IPS DF 6.9 (cell line): ENCODE data around the gene MT1H.
"Not testable (repeated sequence)": the region's sequence is repeated elsewhere in the genome, so short reads cannot be mapped to it uniquely, and the experiment has no call there.

Source experiments
- DNase-seq: peaks from one replicate; pipeline ENCODE4 v3.0.0-alpha.2; 2013; ENCODE audit warnings: low read depth, low spot score
- H3K27ac ChIP-seq: one replicate; pipeline ENCODE4 v1.5.1; 2013; ENCODE audit warnings: low read length, control low read depth
- H3K27me3 ChIP-seq: 2 replicates; pipeline ENCODE4 v1.6.1; 2013; ENCODE audit warnings: mild to moderate bottlenecking, low read length; ENCODE audit not compliant: control insufficient read depth, insufficient read depth
- H3K36me3 ChIP-seq: 2 replicates; pipeline ENCODE4 v1.6.1; 2013; ENCODE audit warnings: low read length; ENCODE audit not compliant: control insufficient read depth, insufficient read depth
- H3K4me1 ChIP-seq: 2 replicates; pipeline ENCODE4 v1.6.1; 2013; ENCODE audit warnings: low read length; ENCODE audit not compliant: control insufficient read depth, insufficient read depth
- H3K4me3 ChIP-seq: 2 replicates; pipeline ENCODE4 v1.5.1; 2013; ENCODE audit warnings: mild to moderate bottlenecking, low read length
- H3K9me3 ChIP-seq: 2 replicates; pipeline ENCODE4 v1.6.1; 2013; ENCODE audit warnings: low read length, inconsistent platforms; ENCODE audit not compliant: control insufficient read depth, insufficient read depth
- WGBS: extraction: QIAGEN DNeasy Blood & Tissue Kit; methylation state at CpG from one replicate; pipeline ENCODE4 v1.1.7; 2013; ENCODE audit warnings: mixed read lengths, missing lambda C conversion rate; ENCODE audit not compliant: insufficient read length, insufficient coverage; 5-methylcytosine and 5-hydroxymethylcytosine counted together

The MT1H gene

DNA sequence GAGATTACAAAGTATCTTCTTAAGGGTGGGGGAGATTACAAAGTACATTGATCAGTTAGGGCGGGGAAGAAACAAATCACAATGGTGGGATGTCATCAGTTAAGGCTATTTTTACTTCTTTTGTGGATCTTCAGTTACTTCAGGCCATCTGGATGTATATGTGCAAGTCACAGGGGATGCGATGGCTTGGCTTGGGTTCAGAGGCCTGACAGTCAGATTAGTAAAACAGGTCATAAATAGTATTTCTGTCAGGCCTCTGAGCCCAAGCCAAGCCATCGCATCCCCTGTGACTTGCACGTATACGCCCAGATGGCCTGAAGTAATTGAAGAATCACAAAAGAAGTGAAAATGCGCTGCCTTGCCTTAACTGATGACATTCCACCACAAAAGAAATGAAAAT, 5.0 kb downstream of the MT1H start:
- H3K4me3 ChIP-seq, H3K36me3 ChIP-seq, DNase-seq, H3K4me1 ChIP-seq, H3K9me3 ChIP-seq, H3K27ac ChIP-seq: not testable (repeated sequence)
- peaks cover 22% of the 10 kb centered on the region for H3K27me3 ChIP-seq
- WGBS, result no CpG with 5 or more reads among the region's 6 CpGs

DNA sequence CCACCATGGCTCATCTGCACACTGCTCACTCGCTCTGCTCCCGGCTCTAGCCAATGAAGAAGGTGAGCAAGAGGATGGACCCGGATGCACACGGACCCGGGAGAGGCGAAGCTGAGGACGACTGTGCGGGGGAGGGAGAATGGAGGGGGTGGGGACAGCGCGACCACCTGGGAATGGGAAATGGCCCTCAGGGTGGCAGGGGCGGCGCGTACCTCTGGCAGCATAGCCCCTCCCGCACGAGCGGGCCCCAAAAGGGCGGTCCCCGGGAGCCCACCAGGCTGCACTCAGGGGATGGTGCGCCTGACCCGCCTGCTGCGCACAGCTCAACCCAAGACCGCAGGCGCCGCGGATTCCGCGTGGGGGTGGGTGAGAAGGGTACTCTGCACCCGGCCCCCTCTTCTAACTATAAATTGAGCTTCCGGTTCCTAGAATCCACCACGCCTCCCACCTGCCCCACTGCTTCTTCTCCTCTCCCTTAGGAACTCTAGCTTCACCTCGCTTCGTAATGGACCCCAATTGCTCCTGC, 6.1 kb downstream of the MT1H start:
- peak overlapping the region; percentile 36; the same call in 1 of the 2 replicates for H3K4me3 ChIP-seq
- no peaks in the 10 kb centered on the region for H3K9me3 ChIP-seq
- no peak for DNase-seq
- no peak overlapping the region for H3K27ac ChIP-seq
- no peaks in the 10 kb centered on the region for H3K36me3 ChIP-seq
- peaks cover 10% of the 10 kb centered on the region for H3K27me3 ChIP-seq
- no CpG with 5 or more reads among the region's 32 CpGs for WGBS
- H3K4me1 ChIP-seq, result 0 out of 2 replicates have a peak, but pooled peaks cover 2% of the 10 kb centered on the region

- no CpG with 5 or more reads among the region's 3 CpGs for WGBS
- Histone ChIP-seq H3K36me3 (no peaks in the 10 kb centered on the region), H3K4me1 (0 out of 2 replicates have a peak, but pooled peaks cover 2% of the 10 kb centered on the region), H3K27me3 (no peaks in the 10 kb centered on the region; the same call in 1 of the 2 replicates), H3K4me3 (no peak overlapping the region), H3K9me3 (no peaks in the 10 kb centered on the region), H3K27ac (no peak overlapping the region)
- DNase-seq, result no peak
Measured at GRCh38 chr16:56677474-56677873, 7.9 kb downstream of the MT1H start.

DNA sequence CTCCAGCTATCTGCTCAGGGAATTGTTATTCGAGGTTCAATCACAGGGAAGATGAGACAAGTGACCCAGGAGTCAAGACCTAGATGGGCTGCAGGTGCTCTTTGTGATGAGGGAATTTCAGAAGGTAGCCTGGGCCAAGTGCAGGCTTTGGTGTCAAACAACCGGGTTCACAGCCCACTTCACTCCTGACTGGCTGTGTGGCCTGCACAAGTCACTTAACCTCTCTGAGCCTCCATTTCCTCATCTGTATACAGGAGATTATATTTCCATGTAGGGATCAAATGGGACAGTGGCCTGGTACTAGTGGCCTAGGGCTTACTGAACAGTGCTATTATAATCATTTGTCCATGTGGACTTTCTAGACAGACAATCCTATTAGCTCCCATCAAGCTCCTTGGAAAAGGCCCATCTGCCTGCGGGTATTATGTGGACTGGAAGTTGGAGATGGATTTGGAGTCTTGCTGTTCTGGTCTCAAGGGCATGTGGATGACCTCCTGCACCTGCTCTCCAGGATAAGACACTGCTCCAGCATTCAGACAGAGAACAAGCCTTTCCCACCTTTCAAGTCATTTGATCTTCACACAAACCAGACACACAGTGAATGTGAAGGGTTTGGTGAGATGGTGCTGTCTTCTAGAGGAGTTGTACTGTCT, 9.6 kb downstream of the MT1H start:
- WGBS, result no CpG with 5 or more reads among the region's 3 CpGs
- Histone ChIP-seq H3K4me1 (peaks cover 6% of the 10 kb centered on the region; the same call in 1 of the 2 replicates), H3K27ac (no peak overlapping the region), H3K36me3 (no peaks in the 10 kb centered on the region), H3K27me3 (peaks cover 2% of the 10 kb centered on the region; the same call in 1 of the 2 replicates), H3K9me3 (no peaks in the 10 kb centered on the region), H3K4me3 (no peak overlapping the region)
- DNase-seq, result no peak

DNA sequence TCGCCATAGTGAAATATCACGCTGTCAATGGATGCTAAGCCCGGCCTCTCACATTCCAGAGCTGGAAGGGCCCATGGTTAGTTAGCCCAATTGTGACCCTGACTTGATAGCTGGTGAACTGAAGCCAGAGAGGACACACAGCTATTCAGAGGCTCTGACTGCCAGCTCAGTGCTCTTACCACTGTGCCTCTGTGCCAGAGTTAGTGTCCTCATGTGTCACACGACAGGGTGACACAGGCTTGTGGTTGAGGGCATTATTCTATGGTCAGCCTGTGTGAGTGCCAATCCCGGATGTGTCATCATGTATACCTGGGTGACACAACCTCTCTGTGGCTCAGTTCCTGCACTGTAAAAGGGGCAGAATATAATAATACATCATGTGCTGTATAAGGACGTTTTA, 10.2 kb downstream of the MT1H start:
- no peak overlapping the region for H3K27ac ChIP-seq
- no peak for DNase-seq
- H3K4me1 ChIP-seq, result peaks cover 6% of the 10 kb centered on the region; the same call in 1 of the 2 replicates
- no CpG with 5 or more reads among the region's 6 CpGs for WGBS
- no peak overlapping the region for H3K4me3 ChIP-seq
- no peaks in the 10 kb centered on the region for H3K9me3 ChIP-seq
- peaks cover 2% of the 10 kb centered on the region; the same call in 1 of the 2 replicates for H3K27me3 ChIP-seq
- H3K36me3 ChIP-seq, result no peaks in the 10 kb centered on the region

GRCh38 chr16:56681939-56682702, 12.5 kb downstream of the MT1H start, which contains the start of gene MT1X:
TSS of gene MT1X (plus strand) at chr16:56682470. CDS start at chr16:56682541, 71 bp downstream.
- H3K4me3 ChIP-seq, result peak within 1 kb of the TSS; percentile 58; the same call in 1 of the 2 replicates
- H3K9me3 ChIP-seq, result no peaks in the 10 kb centered on the region
- no peak within 1 kb of the TSS for H3K27ac ChIP-seq
- no peaks in the 10 kb centered on the region for H3K36me3 ChIP-seq
- peaks cover 2% of the 10 kb centered on the region; the same call in 1 of the 2 replicates for H3K27me3 ChIP-seq
- WGBS, result no CpG with 5 or more reads among the region's 49 CpGs
- no peak for DNase-seq
- H3K4me1 ChIP-seq, result peaks cover 4% of the 10 kb centered on the region; the same call in 1 of the 2 replicates

- no peak for DNase-seq
- Histone ChIP-seq H3K9me3 (no peaks in the 10 kb centered on the region), H3K4me1 (peaks cover 4% of the 10 kb centered on the region; the same call in 1 of the 2 replicates), H3K27me3 (peaks cover 2% of the 10 kb centered on the region; the same call in 1 of the 2 replicates), H3K36me3 (no peaks in the 10 kb centered on the region), H3K4me3 (peak overlapping the region; percentile 58; the same call in 1 of the 2 replicates), H3K27ac (no peak overlapping the region)
- no CpG with 5 or more reads among the region's 8 CpGs for WGBS
Measured at GRCh38 chr16:56682703-56683397, 13.2 kb downstream of the MT1H start.

- no CpG with 5 or more reads among the region's 5 CpGs for whole genome bisulfite sequencing
- H3K27ac ChIP-seq, result no peak overlapping the region
- H3K27me3 ChIP-seq, result peaks cover 2% of the 10 kb centered on the region; the same call in 1 of the 2 replicates
- H3K4me3 ChIP-seq, result peak overlapping the region; percentile 58; the same call in 1 of the 2 replicates
- H3K9me3 ChIP-seq, result no peaks in the 10 kb centered on the region
- no peak for DNase-seq
- no peaks in the 10 kb centered on the region for H3K36me3 ChIP-seq
- H3K4me1 ChIP-seq, result peaks cover 4% of the 10 kb centered on the region; the same call in 1 of the 2 replicates
Measured at GRCh38 chr16:56683424-56684172, 14.0 kb downstream of the MT1H start.

- H3K27me3 ChIP-seq, result peaks cover 2% of the 10 kb centered on the region; the same call in 1 of the 2 replicates
- H3K4me3 ChIP-seq, result no peak overlapping the region
- peaks cover 4% of the 10 kb centered on the region; the same call in 1 of the 2 replicates for H3K4me1 ChIP-seq
- no CpG with 5 or more reads among the region's 4 CpGs for WGBS
- H3K27ac ChIP-seq, result no peak overlapping the region
- no peaks in the 10 kb centered on the region for H3K36me3 ChIP-seq
- no peak for DNase-seq
- no peaks in the 10 kb centered on the region for H3K9me3 ChIP-seq
Measured at GRCh38 chr16:56684256-56684925, 14.8 kb downstream of the MT1H start.
